RKO (cell line): ENCODE results near the gene MED12L.
A peak's percentile ranks its signal among the peaks of the same experiment; 100 is the strongest.

ENCODE experiments used
- DNase-seq: peaks from one replicate; pipeline ENCODE4 v3.0.0-alpha.2; 2016; ENCODE audit warnings: low spot score

The MED12L gene

DNA sequence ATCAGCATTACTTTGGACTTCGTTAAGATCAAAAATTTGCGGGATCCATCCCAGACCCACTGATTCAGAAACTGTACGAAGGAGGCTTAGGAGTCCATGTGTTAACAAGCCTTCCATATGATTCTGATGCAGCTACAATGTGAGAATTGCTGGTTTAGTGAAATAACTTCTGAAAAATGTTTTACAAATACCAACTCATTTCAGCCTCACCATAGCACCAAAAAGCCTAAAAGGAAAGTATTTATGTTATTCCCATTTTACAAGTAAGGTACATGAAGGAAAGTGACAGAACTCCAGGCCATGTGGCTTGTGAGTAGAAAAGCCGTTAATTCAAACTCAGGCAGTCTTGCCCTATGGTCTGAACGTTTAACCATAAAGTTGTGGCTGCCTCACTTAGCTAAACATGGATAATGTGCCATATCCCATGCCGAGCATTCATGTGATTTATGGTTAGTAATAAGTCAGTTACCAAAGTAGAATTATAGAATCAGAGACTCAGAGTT is 376.9 kb downstream of the MED12L start:
- no peak for DNase-seq

- DNase-seq = no peak
These were observed 377.5 kb downstream of the MED12L start for GRCh38 chr3:151462991-151463390.

DNA sequence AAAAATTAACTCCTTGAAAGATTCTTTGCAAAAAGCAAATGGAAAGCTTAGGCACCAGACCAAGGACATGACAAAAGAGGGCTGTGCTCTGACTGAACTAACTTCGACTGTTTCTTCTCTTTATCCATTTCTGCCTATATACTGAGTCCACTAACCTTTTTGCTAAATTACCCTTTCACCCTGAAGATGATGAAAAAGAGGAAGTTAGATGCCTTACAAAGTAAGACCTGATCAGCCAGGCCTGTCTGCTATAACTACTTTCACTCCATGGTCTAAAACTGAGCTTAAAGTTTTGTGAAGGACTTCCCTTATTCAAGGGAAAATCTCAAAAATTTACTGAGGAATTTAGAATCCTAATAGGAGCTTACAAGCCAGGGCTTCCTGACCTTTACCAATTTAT is 381.6 kb downstream of the MED12L start:
- no peak for DNase-seq

GRCh38 chr3:151468284-151468917 is 382.9 kb downstream of the MED12L start:
- peak; percentile 57 for DNase-seq

GRCh38 chr3:151476344-151477018 is 391.0 kb downstream of the MED12L start:
- no peak for DNase-seq

DNA sequence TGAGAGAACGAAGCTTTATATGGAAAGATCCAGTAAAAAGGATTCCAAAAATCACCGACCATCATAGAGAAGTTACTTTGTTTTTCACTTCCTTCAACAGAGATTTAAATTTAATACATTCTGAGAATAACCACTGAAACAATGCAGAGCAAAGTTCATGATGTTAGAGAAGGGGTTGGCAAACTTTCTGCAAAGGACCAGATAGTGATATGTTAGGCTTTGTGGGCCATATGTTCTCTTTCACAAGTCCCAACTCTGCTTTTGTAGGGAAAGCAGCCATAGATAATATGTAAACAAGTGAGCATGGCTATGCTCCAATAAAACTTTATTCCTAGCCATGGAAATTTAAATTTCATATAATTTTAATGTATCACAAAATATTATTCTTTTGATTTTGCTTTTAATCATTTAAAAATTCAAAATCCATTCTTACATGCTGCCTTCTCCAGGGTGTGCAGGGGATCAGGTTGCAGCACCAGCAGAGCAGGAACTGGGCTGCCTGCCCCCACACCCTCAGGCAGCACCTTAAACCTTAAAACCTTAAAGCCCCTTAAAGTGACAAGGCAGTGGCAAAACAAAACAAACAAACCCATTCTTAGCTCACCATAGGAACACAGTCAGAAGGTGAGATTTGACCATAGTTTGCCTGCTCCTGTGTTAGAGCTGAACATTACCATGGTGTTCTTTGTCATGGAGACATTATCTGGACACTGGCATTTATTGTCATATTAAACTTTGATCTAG is 392.3 kb downstream of the MED12L start:
- DNase-seq = no peak

DNA sequence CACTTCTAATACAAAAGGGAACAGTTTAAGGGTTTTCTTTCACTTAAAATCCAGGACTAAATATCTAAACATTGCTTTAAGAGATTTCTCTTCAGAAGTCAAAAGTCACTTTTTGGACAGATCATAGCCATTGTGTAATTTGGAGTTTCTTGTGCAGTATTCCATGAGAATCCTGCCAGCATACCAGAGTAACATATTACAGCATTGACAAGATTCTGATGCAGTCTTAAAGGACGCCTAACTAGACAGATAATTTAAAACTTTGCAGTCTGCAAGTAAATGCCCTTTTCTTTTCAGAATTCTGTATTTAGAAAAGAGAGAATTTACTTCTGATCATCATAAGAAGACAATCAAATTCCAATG is 392.9 kb downstream of the MED12L start:
- no peak for DNase-seq

DNA sequence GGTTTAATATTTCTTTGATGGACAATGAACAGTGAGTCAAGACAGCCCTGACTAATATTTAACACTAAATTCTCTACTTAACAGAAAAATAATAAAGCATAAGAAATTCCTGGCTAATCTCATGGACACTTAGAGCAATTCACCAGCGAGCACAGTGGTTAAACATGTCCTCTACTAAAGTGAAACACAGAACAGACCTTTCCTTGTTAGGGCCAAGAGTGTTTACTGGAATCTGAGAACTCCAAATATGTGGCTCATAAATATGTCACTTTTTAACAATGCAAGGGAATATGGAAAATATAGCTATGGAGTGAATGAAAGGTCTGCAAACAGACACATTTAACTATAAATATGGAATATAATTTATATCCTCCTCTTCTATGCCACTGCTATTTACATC is 394.0 kb downstream of the MED12L start:
- no peak for DNase-seq

- no peak for DNase-seq
These were observed 395.0 kb downstream of the MED12L start for GRCh38 chr3:151480492-151480891.

GRCh38 chr3:151483488-151483887 is 398.0 kb downstream of the MED12L start:
- DNase-seq = no peak

GRCh38 chr3:151483961-151484520 is 398.6 kb downstream of the MED12L start:
- DNase-seq = no peak
